CD4-positive, CD25-positive, alpha-beta regulatory T cell (primary cell): ENCODE measurements around the gene FSD2. TPM values are rescaled to one million over a fixed set of nuclear protein-coding genes. Genes with fewer than 3 reads are reported as not detected.

Source experiments
- polyA plus RNA-seq, 4 donors: library from polyadenylated mRNA; unstranded; fragments of 300-500 nt; fragmentation: Illumina TruSeq; gene quantifications; one replicate each; pipeline ENCODE4 v1.2.3, GENCODE V29; 2021
- total RNA-seq: library from RNA; stranded (reverse); gene quantifications from one replicate; pipeline ENCODE4 v1.2.3, GENCODE V29; 2022

FSD2 gene
- total and polyA plus RNA-seq, 5 donors from 2014 or later = 0.06 to 0.09 TPM; not detected in 3

Other genes with a start within 250 kb of the FSD2 start
- not detected for gene CPEB1, start 158.7 kb downstream of the FSD2 start, total RNA-seq
- under 1 TPM in 3 of 4 donors, not detected in 1; 0.09 to 0.68 (median 0.60) TPM for gene CPEB1, start 158.7 kb downstream of the FSD2 start, polyA plus RNA-seq
- gene AP3B2, start 96.2 kb downstream of the FSD2 start, total RNA-seq = 0.12 TPM
- gene AP3B2, start 96.2 kb downstream of the FSD2 start, polyA plus RNA-seq = under 1 TPM in 1 of 4 donors, not detected in 3; 0.23 TPM
- 66.4 TPM for gene WHAMM, start 3.6 kb upstream of the FSD2 start, total RNA-seq
- gene WHAMM, start 3.6 kb upstream of the FSD2 start, polyA plus RNA-seq = 1 to 10 TPM; 2.9 to 5.2 (median 3.5) TPM
- gene HOMER2, start 146.7 kb upstream of the FSD2 start, total RNA-seq = 3.4 TPM
- 1 to 10 TPM; 2.6 to 9.4 (median 3.1) TPM for gene HOMER2, start 146.7 kb upstream of the FSD2 start, polyA plus RNA-seq
- 23.9 TPM for gene RAMAC, start 180.1 kb upstream of the FSD2 start, total RNA-seq
- 10 to 100 TPM; 39.3 to 48.1 (median 43.7) TPM for gene RAMAC, start 180.1 kb upstream of the FSD2 start, polyA plus RNA-seq
- 20.0 TPM for gene C15orf40, start 205.6 kb upstream of the FSD2 start, total RNA-seq
- 10 to 100 TPM; 46.4 to 77.0 (median 57.3) TPM for gene C15orf40, start 205.6 kb upstream of the FSD2 start, polyA plus RNA-seq